ENCODE measurements around the gene CDC6. TPM values are rescaled to one million over a fixed set of nuclear protein-coding genes. Genes with fewer than 3 reads are reported as not detected.

Gene CDC6
- total and polyA plus RNA-seq, 2 donors (not counting 3 experiments of a cell fraction or from before 2014, with no cell fraction given) = 15.5 to 55.2 TPM

DNA sequence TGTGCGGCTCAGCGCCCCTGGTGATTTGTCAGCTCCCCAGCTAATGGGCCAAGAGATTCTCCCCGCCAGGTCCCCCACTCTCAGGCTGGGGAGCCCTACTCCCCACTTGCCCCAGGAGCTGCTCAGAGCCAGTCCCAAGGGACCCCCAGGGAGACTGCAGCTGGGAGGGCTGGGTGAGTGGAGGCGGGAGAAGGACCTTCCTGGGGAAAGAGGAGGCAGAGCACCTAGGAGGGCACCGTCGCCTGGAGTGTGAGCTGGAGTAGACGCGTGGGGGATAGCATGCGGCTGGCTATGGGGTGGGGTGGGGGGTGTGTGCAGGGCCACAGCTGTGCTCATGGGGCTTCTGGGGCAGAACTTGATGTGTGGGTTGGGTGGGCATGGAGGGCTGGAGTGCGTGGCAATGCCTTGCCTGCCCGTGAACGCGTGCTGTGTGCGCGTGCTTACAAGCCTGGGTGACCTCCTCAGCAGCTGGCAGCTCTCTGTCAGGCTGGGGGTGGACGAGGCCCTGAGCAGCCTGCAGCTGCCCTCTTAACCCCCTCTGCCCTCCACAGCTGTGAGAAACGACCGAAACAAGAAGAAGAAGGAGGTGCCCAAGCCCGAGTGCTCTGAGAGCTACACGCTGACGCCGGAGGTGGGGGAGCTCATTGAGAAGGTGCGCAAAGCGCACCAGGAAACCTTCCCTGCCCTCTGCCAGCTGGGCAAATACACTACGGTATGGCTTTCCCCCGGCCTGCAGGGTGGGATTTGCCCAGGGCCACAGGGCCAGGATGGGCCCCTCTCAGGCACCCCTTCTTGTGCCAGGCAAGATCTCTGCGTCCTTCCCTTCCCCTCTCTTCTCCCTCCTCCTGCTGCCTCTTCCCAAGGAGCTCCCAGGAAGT is 63.9 kb downstream of the CDC6 start:
- Histone ChIP-seq H3K79me2 (ENCODE audit: control insufficient read depth, insufficient read depth, low read length) (peaks cover 38% of the 10 kb centered on the region), H3K36me3 (ENCODE audit: control insufficient read depth in 2 of 2, extremely low read depth in 1 of 2, insufficient read depth in 2 of 2, low read length in 2 of 2) (peaks cover 6 to 51% of the 10 kb centered on the region in 2 experiments), H4K20me1 (replicated peaks; ENCODE audit: control insufficient read depth, extremely low read depth, insufficient read depth, low read length) (no peaks in the 10 kb centered on the region), H3K4me3 (replicated peaks in 1 of 3; ENCODE audit: insufficient read depth in 1 of 3, low read depth in 1 of 3, low read length in 3 of 3) (no peak overlapping the region), H3K27ac (ENCODE audit: insufficient read depth, low read depth, low read length) (no peak overlapping the region), H3K9me1 (replicated peaks; ENCODE audit: control insufficient read depth, extremely low read depth, insufficient read depth, low read length) (no peaks in the 10 kb centered on the region), H3K4me2 (ENCODE audit: insufficient read depth, low read length) (no peak overlapping the region), H3K9me3 (replicated peaks; ENCODE audit: control insufficient read depth, insufficient read depth, low read length) (no peaks in the 10 kb centered on the region), H3K27me3 (ENCODE audit: control insufficient read depth in 2 of 2, insufficient read depth in 2 of 2, low read length in 2 of 2) (no peaks in the 10 kb centered on the region), H2AFZ (ENCODE audit: low read depth, low read length) (no peak overlapping the region), H3K4me1 (ENCODE audit: control insufficient read depth, extremely low read depth, insufficient read depth, low read length) (peaks cover 39% of the 10 kb centered on the region), H3K9ac (replicated peaks; ENCODE audit: extremely low read depth, insufficient read depth, low read length) (no peak overlapping the region)
- FAIRE-seq = no peak
- ChIA-PET CTCF (interaction anchor here (1.0 to 18.3 kb wide), 7 partner anchors 28 to 208 kb away, joined by 3 to 530 read pairs (median 4); partner anchors contain the start of gene RARA), POLR2A (no interaction called here)
- no peak for DNase-seq (ENCODE audit: low read depth, low spot score)
- TF ChIP-seq, protein P1, sequence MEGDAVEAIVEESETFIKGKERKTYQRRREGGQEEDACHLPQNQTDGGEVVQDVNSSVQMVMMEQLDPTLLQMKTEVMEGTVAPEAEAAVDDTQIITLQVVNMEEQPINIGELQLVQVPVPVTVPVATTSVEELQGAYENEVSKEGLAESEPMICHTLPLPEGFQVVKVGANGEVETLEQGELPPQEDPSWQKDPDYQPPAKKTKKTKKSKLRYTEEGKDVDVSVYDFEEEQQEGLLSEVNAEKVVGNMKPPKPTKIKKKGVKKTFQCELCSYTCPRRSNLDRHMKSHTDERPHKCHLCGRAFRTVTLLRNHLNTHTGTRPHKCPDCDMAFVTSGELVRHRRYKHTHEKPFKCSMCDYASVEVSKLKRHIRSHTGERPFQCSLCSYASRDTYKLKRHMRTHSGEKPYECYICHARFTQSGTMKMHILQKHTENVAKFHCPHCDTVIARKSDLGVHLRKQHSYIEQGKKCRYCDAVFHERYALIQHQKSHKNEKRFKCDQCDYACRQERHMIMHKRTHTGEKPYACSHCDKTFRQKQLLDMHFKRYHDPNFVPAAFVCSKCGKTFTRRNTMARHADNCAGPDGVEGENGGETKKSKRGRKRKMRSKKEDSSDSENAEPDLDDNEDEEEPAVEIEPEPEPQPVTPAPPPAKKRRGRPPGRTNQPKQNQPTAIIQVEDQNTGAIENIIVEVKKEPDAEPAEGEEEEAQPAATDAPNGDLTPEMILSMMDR (IDR thresholded peaks at IDR 0.05; ENCODE audit: extremely low read depth in 1 of 2, insufficient read depth in 1 of 2, low read depth in 1 of 2, low read length in 2 of 2) = no peak
- TF ChIP-seq GATA2 (IDR thresholded peaks at IDR 0.05; ENCODE audit: insufficient read depth, insufficient read length, low read depth, low read length) = no peak
- intact Hi-C loops (cut with micrococcal nuclease) = no loop called here
- no TSS peak for BruUV-seq (replicated peaks)
- dilution Hi-C loops (cut with MboI; ENCODE audit: extremely low pct_ligation_motif_present, low sequenced_read_pairs) = no loop called here

DNA sequence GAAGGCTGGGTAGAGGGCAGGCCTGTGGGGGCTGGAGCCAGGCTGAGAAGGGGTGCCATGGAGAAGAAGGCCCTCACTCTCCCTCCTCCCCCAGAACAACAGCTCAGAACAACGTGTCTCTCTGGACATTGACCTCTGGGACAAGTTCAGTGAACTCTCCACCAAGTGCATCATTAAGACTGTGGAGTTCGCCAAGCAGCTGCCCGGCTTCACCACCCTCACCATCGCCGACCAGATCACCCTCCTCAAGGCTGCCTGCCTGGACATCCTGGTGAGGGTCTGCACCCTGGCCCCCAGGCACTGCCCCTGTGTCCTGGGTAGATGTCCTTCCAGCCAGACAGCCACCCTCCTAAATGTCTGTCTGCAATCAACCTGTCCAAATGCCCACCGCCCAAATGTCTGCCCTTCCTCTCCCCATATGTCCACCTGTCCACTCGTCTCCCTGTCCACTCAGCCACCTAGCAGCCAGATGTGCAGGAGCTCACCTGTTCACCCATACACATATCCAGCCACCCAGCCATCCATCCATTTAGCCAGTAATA is 64.6 kb downstream of the CDC6 start:
- Histone ChIP-seq H3K4me3 (replicated peaks in 1 of 3; ENCODE audit: insufficient read depth in 1 of 3, low read depth in 1 of 3, low read length in 3 of 3) (no peak overlapping the region), H2AFZ (ENCODE audit: low read depth, low read length) (no peak overlapping the region), H4K20me1 (replicated peaks; ENCODE audit: control insufficient read depth, extremely low read depth, insufficient read depth, low read length) (no peaks in the 10 kb centered on the region), H3K36me3 (ENCODE audit: control insufficient read depth in 2 of 2, extremely low read depth in 1 of 2, insufficient read depth in 2 of 2, low read length in 2 of 2) (peaks cover 6 to 51% of the 10 kb centered on the region in 2 experiments), H3K27ac (ENCODE audit: insufficient read depth, low read depth, low read length) (no peak overlapping the region), H3K9me1 (replicated peaks; ENCODE audit: control insufficient read depth, extremely low read depth, insufficient read depth, low read length) (no peaks in the 10 kb centered on the region), H3K27me3 (ENCODE audit: control insufficient read depth in 2 of 2, insufficient read depth in 2 of 2, low read length in 2 of 2) (no peaks in the 10 kb centered on the region), H3K9ac (replicated peaks; ENCODE audit: extremely low read depth, insufficient read depth, low read length) (no peak overlapping the region), H3K9me3 (replicated peaks; ENCODE audit: control insufficient read depth, insufficient read depth, low read length) (no peaks in the 10 kb centered on the region), H3K79me2 (ENCODE audit: control insufficient read depth, insufficient read depth, low read length) (peaks cover 31% of the 10 kb centered on the region), H3K4me2 (ENCODE audit: insufficient read depth, low read length) (no peak overlapping the region), H3K4me1 (ENCODE audit: control insufficient read depth, extremely low read depth, insufficient read depth, low read length) (peaks cover 32% of the 10 kb centered on the region)
- no TSS peak for BruUV-seq (replicated peaks)
- dilution Hi-C loops (cut with MboI; ENCODE audit: extremely low pct_ligation_motif_present, low sequenced_read_pairs) (no loop called here), intact Hi-C loops (cut with micrococcal nuclease) (no loop called here)
- DNase-seq (ENCODE audit: low read depth, low spot score) = no peak
- TF ChIP-seq MYC (IDR thresholded peaks at IDR 0.05; ENCODE audit: low read depth, low read length) = no peak
- TF ChIP-seq JUN (IDR thresholded peaks at IDR 0.05; ENCODE audit: borderline replicate concordance, insufficient read depth, insufficient read length, low read depth) = no peak
- TF ChIP-seq, protein P2, sequence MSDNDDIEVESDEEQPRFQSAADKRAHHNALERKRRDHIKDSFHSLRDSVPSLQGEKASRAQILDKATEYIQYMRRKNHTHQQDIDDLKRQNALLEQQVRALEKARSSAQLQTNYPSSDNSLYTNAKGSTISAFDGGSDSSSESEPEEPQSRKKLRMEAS (IDR thresholded peaks at IDR 0.05; ENCODE audit: insufficient read depth, insufficient read length) = no peak
- TF ChIP-seq POLR2A (IDR thresholded peaks at IDR 0.05; ENCODE audit: low read depth, low read length) = no peak
- no peak for TF ChIP-seq POLR2AphosphoS5 (IDR thresholded peaks at IDR 0.05; ENCODE audit: insufficient read depth, low read depth, low read length)
- no peak for TF ChIP-seq EZH2 (IDR thresholded peaks at IDR 0.05; ENCODE audit: borderline replicate concordance, low read depth, low read length, severe bottlenecking)
- TF ChIP-seq, protein P1 (IDR thresholded peaks at IDR 0.05; ENCODE audit: extremely low read depth in 1 of 2, insufficient read depth in 1 of 2, low read depth in 1 of 2, low read length in 2 of 2) = no peak
- no peak for TF ChIP-seq GATA2 (IDR thresholded peaks at IDR 0.05; ENCODE audit: insufficient read depth, insufficient read length, low read depth, low read length)
- no peak for TF ChIP-seq FOS (IDR thresholded peaks at IDR 0.05; ENCODE audit: borderline replicate concordance, insufficient read depth, low read length)
- ChIA-PET CTCF (interaction anchor here (1.0 to 18.3 kb wide), 6 partner anchors 28 to 208 kb away, joined by 3 to 530 read pairs (median 4); partner anchors contain the start of gene RARA), POLR2A (no interaction called here)
- FAIRE-seq = no peak

Data from endothelial cell of umbilical vein (primary cell).